GM19455 (cell line): ENCODE measurements around the gene VEGFA.

Source experiments
- ATAC-seq: cut with Tn5 transposase; IDR thresholded peaks from one replicate; pipeline ENCODE4 v1.9.1; 2021; ENCODE audit not compliant: unreplicated experiment

VEGFA gene

GRCh38 chr6:43784049-43784855 lies 14.2 kb downstream of the VEGFA start:
- no peak for ATAC-seq

DNA sequence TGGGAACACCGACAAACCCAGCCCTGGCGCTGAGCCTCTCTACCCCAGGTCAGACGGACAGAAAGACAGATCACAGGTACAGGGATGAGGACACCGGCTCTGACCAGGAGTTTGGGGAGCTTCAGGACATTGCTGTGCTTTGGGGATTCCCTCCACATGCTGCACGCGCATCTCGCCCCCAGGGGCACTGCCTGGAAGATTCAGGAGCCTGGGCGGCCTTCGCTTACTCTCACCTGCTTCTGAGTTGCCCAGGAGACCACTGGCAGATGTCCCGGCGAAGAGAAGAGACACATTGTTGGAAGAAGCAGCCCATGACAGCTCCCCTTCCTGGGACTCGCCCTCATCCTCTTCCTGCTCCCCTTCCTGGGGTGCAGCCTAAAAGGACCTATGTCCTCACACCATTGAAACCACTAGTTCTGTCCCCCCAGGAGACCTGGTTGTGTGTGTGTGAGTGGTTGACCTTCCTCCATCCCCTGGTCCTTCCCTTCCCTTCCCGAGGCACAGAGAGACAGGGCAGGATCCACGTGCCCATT lies 15.3 kb downstream of the VEGFA start:
- no peak for ATAC-seq

DNA sequence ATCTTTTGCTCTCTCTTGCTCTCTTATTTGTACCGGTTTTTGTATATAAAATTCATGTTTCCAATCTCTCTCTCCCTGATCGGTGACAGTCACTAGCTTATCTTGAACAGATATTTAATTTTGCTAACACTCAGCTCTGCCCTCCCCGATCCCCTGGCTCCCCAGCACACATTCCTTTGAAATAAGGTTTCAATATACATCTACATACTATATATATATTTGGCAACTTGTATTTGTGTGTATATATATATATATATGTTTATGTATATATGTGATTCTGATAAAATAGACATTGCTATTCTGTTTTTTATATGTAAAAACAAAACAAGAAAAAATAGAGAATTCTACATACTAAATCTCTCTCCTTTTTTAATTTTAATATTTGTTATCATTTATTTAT lies 15.9 kb downstream of the VEGFA start:
- ATAC-seq = no peak

- no peak for ATAC-seq
Observed at GRCh38 chr6:43786664-43787329, 16.8 kb downstream of the VEGFA start.

DNA sequence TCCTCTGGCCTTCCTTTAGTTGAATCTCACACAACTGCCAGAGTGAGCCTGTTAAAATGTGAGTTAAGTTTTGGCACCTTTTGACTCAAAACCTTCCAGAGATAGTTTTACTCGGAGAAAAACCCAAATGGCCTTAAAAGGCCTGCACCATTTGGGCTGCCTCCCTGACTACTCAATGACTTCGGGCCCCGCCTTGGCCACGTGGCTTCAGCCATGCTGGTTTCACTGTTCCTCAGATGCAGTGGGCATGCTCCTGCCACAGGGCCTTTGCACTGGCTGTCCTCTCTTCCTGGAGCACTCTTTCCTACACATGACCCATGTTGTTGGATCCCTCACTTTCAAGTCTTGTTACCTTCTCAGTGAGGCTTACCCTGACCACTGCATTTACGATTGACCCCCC lies 18.3 kb downstream of the VEGFA start:
- no peak for ATAC-seq

DNA sequence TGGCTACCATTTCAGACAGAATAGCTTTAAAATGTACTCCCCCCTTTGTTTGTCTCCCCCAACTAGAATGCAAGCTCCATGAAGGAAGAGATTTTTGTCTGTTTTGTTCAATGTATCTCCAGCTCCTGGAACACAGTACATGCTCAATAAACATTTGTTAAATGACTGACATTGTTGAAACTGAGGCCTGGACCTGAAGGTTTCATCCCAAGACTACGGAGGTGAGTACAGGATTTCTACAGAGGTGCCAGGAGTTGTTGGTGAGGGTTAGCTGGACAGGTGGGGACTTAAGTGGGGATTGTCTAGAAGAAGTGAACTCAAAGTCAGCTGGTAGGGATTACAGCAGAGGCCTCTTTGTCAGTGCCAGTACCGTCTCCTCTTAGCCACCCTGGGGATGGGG lies 19.4 kb downstream of the VEGFA start:
- ATAC-seq = no peak

GRCh38 chr6:43790031-43790430 lies 20.0 kb downstream of the VEGFA start:
- no peak for ATAC-seq

- no peak for ATAC-seq
Observed at GRCh38 chr6:43791745-43792422, 21.9 kb downstream of the VEGFA start.

GRCh38 chr6:43793154-43793874 lies 23.3 kb downstream of the VEGFA start:
- ATAC-seq = no peak

GRCh38 chr6:43793875-43794242 lies 23.8 kb downstream of the VEGFA start:
- ATAC-seq = no peak

GRCh38 chr6:43795421-43795820 lies 25.4 kb downstream of the VEGFA start:
- no peak for ATAC-seq

- no peak for ATAC-seq
Observed at GRCh38 chr6:43796168-43796567, 26.2 kb downstream of the VEGFA start.

DNA sequence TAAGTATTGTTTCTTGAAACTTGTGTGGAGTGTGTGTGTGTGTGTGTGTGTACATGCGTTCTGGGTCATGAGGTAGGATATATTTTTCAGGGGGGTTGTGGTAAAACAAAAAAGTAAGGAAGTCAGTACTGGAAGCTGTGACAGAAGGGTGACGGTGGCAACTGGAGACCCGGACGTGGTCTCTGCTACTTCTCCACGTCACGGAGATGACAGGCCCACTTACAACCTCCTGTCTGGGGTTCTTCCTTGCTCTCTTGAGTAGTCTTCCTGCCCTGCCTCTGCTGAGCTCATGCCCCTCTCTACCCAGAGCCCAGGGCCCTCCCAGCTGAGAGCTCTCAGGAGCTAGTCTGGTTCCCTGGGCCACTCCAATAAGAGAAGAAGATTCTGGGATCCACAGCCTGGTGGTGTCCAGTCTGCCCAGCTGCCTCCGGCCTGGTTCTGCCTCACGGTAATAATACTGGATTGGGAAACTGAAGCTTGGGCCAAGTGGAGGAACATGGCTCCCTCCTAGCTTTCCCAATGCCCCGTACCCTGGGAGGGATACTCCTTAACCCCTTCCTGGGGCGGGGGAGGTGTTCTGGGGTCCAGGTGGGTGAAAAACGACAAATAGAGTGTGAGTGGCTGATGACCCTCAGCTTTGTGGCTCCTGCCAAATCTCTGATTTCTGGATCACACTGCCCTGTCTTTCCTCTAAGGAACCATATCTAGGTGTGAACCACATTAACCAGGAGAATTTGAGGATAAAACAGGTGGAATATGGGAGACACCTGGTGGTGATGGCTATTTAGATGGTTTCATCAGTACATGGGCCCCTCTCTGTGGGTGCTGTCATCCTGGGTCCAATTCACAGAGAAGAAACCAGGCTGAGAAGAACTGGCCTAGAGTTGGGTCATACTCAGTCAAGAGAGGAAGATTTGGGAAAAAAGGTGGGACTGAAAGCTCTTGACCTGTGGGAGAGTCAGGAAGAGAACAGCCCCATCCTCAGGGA lies 27.2 kb downstream of the VEGFA start:
- ATAC-seq = no peak

GRCh38 chr6:43797919-43798318 lies 27.9 kb downstream of the VEGFA start:
- ATAC-seq = no peak

DNA sequence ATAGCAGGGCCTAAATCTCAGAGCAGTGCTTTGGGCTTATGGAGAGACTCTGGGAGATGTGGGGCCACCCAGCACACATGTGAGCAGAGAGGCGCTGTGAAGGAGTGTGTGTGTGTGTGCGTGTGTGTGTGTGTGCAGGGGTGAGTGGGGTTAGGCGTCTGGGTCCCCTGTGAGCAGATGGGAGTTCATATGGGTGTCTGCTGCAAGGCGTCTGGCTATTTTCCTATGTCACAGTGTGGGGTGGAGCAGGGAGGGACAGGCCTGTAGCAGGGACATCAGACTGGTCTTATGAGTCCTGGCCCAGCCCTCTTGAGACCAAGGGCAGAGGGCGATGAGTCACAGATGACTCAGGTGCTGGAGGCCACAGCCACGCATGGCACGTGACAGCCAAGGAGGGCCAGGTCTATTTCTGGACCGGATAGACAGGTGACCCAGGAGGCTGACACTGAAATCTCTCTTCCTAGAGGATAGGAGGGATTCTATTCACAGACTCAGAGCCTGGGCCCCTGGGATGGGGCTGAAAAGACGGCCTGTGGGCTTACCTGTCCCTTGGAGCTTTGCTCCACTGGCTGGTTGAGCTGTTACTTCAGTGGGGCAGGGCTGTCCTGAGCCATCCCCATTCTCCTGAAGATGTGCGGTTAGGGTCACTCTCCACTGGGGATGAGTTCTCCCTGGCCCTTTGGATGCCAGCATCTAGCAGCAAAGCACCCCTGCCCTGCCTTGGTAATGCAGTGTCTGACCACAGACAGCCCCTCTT lies 28.9 kb downstream of the VEGFA start:
- no peak for ATAC-seq

DNA sequence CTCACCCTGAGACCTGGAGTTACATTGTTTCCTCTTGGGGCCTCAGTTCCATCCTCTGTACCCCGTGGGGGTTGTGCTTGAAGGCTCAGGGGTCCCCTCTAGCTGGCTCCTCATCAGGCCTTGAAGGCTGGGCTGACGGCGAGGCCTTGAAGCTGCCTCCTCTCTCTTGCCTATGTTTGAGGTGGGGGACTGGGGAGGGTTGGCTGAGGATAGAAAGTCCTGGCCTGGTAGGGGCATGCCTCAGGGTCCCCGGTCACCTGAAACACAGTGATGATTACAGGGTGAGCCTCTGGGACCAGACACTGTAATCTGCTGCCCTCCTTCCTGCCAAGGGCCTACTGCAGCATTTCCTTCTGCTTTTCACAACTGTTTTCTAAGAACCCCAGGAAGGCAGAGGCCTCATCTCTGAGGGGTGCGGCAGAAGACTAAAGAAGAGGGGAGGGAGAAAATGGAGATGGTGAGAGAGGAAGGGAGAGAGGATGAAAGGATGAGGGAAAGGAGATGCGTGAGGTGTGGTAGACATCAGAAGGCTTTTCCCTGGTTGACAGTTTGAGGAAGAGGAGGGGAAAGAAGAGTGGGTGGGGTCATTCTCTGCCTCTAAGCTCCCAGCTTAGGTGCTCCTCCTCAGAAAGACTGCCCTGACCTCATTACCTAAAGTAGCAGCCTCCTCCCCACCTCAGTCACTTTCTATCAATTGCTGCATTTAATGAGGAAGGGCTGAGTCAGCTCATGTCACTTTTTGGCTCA lies 29.7 kb downstream of the VEGFA start:
- ATAC-seq = no peak

- ATAC-seq = no peak
Observed at GRCh38 chr6:43800298-43800623, 30.2 kb downstream of the VEGFA start.

DNA sequence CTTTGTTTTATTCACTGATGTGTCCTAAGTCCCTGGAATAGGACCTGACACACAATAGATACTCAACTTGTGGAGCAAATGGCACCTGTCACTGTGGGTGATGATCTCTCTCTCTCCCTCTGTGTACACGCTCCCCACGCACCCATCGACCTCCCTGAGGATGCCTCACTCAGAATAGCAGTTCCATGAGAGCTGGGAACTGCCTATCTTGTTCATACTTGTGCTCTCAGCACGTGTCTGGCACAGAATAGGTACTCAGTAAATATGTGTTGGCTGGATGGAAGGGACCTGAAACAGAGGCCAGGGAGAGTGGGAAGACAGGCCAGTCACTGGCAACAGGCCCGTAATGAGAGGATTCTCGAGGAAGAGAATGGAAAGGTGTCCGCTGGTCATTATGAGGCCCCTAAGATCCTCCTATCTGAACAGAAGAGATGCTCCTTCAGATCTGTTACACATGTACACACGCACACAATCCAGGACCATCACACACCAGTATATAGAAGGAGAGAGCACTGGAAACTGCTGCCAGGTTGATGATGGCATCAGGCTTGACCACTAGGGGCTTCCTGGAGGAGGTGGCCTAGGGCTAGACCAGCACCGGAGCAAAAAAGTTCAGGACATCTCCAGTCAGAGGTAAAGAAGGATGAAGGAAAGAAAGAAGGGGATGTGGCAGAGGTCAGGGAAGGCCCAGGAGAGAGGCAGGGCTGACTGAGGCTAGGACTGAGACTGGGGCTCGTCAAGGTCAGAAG lies 30.9 kb downstream of the VEGFA start:
- ATAC-seq = no peak
